Measurements from ENCODE around the gene SYT7. TPM values are rescaled to one million over a fixed set of nuclear protein-coding genes. Genes with fewer than 3 reads are reported as not detected.
"Not testable (repeated sequence)": the region's sequence is repeated elsewhere in the genome, so short reads cannot be mapped to it uniquely, and the experiment has no call there.

SYT7 gene
- total RNA-seq, 1 experiment from 2014 or later: 25.2 TPM

- H3K27me3 Mint-ChIP-seq (ENCODE audit: insufficient read depth, unreplicated experiment): no peaks in the 10 kb centered on the region
- no peaks in the 10 kb centered on the region for H3K9me3 Mint-ChIP-seq (ENCODE audit: unreplicated experiment)
- no peak for TF ChIP-seq CTCF (IDR thresholded peaks at IDR 0.05; ENCODE audit: unreplicated experiment)
- intact Hi-C loops (cut with micrococcal nuclease): no loop called here
- POLR2A ChIA-PET: no interaction called here
- no peak overlapping the region for H3K27ac Mint-ChIP-seq (ENCODE audit: low read depth, unreplicated experiment)
- H3K4me3 Mint-ChIP-seq (ENCODE audit: unreplicated experiment): no peak overlapping the region
- peaks cover 41% of the 10 kb centered on the region for H3K36me3 Mint-ChIP-seq (ENCODE audit: insufficient read depth, unreplicated experiment)
- H3K4me1 Mint-ChIP-seq (ENCODE audit: insufficient read depth, unreplicated experiment): peaks cover 9% of the 10 kb centered on the region
- DNase-seq (ENCODE audit: unreplicated experiment): no peak
- CTCF ChIA-PET: interaction anchor here (0.6 to 7.3 kb wide), 5 partner anchors 27 to 166 kb away, joined by 3 to 80 read pairs (median 3); no protein-coding TSS in a partner anchor
- BruUV-seq (replicated peaks): no TSS peak
Observed at GRCh38 chr11:61473370-61474012, 107.4 kb downstream of the SYT7 start.

GRCh38 chr11:61472868-61473267 lies 108.0 kb downstream of the SYT7 start:
- peaks cover 47% of the 10 kb centered on the region for H3K36me3 Mint-ChIP-seq (ENCODE audit: insufficient read depth, unreplicated experiment)
- peaks cover 9% of the 10 kb centered on the region for H3K4me1 Mint-ChIP-seq (ENCODE audit: insufficient read depth, unreplicated experiment)
- no TSS peak for BruUV-seq (replicated peaks)
- H3K9me3 Mint-ChIP-seq (ENCODE audit: unreplicated experiment): no peaks in the 10 kb centered on the region
- ChIA-PET POLR2A (no interaction called here), CTCF (interaction anchor here (0.6 to 7.3 kb wide), 8 partner anchors 26 to 167 kb away, joined by 3 to 80 read pairs (median 4); no protein-coding TSS in a partner anchor)
- TF ChIP-seq CTCF (IDR thresholded peaks at IDR 0.05; ENCODE audit: unreplicated experiment): no peak
- intact Hi-C loops (cut with micrococcal nuclease): no loop called here
- no peak overlapping the region for H3K4me3 Mint-ChIP-seq (ENCODE audit: unreplicated experiment)
- H3K27ac Mint-ChIP-seq (ENCODE audit: low read depth, unreplicated experiment): no peak overlapping the region
- DNase-seq (ENCODE audit: unreplicated experiment): no peak
- no peaks in the 10 kb centered on the region for H3K27me3 Mint-ChIP-seq (ENCODE audit: insufficient read depth, unreplicated experiment)

- no peaks in the 10 kb centered on the region for H3K9me3 Mint-ChIP-seq (ENCODE audit: unreplicated experiment)
- BruUV-seq (replicated peaks): no TSS peak
- no peak overlapping the region for H3K4me3 Mint-ChIP-seq (ENCODE audit: unreplicated experiment)
- H3K4me1 Mint-ChIP-seq (ENCODE audit: insufficient read depth, unreplicated experiment): peaks cover 9% of the 10 kb centered on the region
- intact Hi-C loops (cut with micrococcal nuclease): no loop called here
- POLR2A ChIA-PET: interaction anchor here (0.7 kb wide), 1 partner anchor 13 kb away, joined by 3 read pairs; no protein-coding TSS in a partner anchor
- H3K27me3 Mint-ChIP-seq (ENCODE audit: insufficient read depth, unreplicated experiment): no peaks in the 10 kb centered on the region
- CTCF ChIA-PET: interaction anchor here (0.7 to 1.5 kb wide), 7 partner anchors 25 to 261 kb away, joined by 3 to 9 read pairs (median 3); no protein-coding TSS in a partner anchor
- peaks cover 47% of the 10 kb centered on the region for H3K36me3 Mint-ChIP-seq (ENCODE audit: insufficient read depth, unreplicated experiment)
- TF ChIP-seq CTCF (IDR thresholded peaks at IDR 0.05; ENCODE audit: unreplicated experiment): no peak
- H3K27ac Mint-ChIP-seq (ENCODE audit: low read depth, unreplicated experiment): no peak overlapping the region
- DNase-seq (ENCODE audit: unreplicated experiment): no peak
Observed at GRCh38 chr11:61472282-61472681, 108.6 kb downstream of the SYT7 start.

GRCh38 chr11:61468002-61468401 lies 112.9 kb downstream of the SYT7 start:
- no peak for TF ChIP-seq CTCF (IDR thresholded peaks at IDR 0.05; ENCODE audit: unreplicated experiment)
- intact Hi-C loops (cut with micrococcal nuclease): no loop called here
- Mint-ChIP-seq H3K36me3 (ENCODE audit: insufficient read depth, unreplicated experiment) (peaks cover 35% of the 10 kb centered on the region), H3K27me3 (ENCODE audit: insufficient read depth, unreplicated experiment) (no peaks in the 10 kb centered on the region), H3K27ac (ENCODE audit: low read depth, unreplicated experiment) (no peak overlapping the region), H3K9me3 (ENCODE audit: unreplicated experiment) (no peaks in the 10 kb centered on the region), H3K4me1 (ENCODE audit: insufficient read depth, unreplicated experiment) (no peaks in the 10 kb centered on the region), H3K4me3 (ENCODE audit: unreplicated experiment) (no peak overlapping the region)
- no TSS peak for BruUV-seq (replicated peaks)
- CTCF ChIA-PET: interaction anchor here (0.5 to 2.8 kb wide), 6 partner anchors 9 to 50 kb away, joined by 3 to 18 read pairs (median 7); no protein-coding TSS in a partner anchor
- POLR2A ChIA-PET: no interaction called here
- DNase-seq (ENCODE audit: unreplicated experiment): no peak

- peaks cover 33% of the 10 kb centered on the region for H3K36me3 Mint-ChIP-seq (ENCODE audit: insufficient read depth, unreplicated experiment)
- H3K9me3 Mint-ChIP-seq (ENCODE audit: unreplicated experiment); H3K27ac Mint-ChIP-seq (ENCODE audit: low read depth, unreplicated experiment); intact Hi-C loops (cut with micrococcal nuclease); H3K4me1 Mint-ChIP-seq (ENCODE audit: insufficient read depth, unreplicated experiment); POLR2A ChIA-PET; H3K4me3 Mint-ChIP-seq (ENCODE audit: unreplicated experiment); H3K27me3 Mint-ChIP-seq (ENCODE audit: insufficient read depth, unreplicated experiment); DNase-seq (ENCODE audit: unreplicated experiment); BruUV-seq (replicated peaks): not testable (repeated sequence)
- CTCF ChIA-PET: interaction anchor here (0.5 to 2.8 kb wide), 6 partner anchors 9 to 49 kb away, joined by 4 to 18 read pairs (median 8); no protein-coding TSS in a partner anchor
Observed at GRCh38 chr11:61467602-61468001, 113.3 kb downstream of the SYT7 start.

All from MCF 10A (cell line).